ENCODE results near the gene TRMT61B. TPM values are rescaled to one million over a fixed set of nuclear protein-coding genes. Genes with fewer than 3 reads are reported as not detected.

Gene TRMT61B
- total and polyA plus RNA-seq, 2 experiments from 2014 or later, result 13.6 to 21.8 TPM

- no peaks in the 10 kb centered on the region for H3K79me2 ChIP-seq (ENCODE audit: insufficient read depth)
- DNase-seq, result peak; percentile 81
- H3K27me3 ChIP-seq (replicated peaks; ENCODE audit: insufficient read depth), result no peaks in the 10 kb centered on the region
- peak within 1 kb of the TSS; percentile 87 for H3K4me2 ChIP-seq (ENCODE audit: unreplicated experiment)
- H3K27ac ChIP-seq, result no peak within 1 kb of the TSS
- in situ Hi-C loops (cut with MboI), result no loop called here
- H3K9ac ChIP-seq, result peak within 1 kb of the TSS; percentile 65; the same call in 1 of the 2 replicates
- peak within 1 kb of the TSS; percentile 76 for H3K4me3 ChIP-seq
- peak within 1 kb of the TSS; percentile 81 for H2AFZ ChIP-seq
- TF ChIP-seq EZH2 (IDR thresholded peaks at IDR 0.05; ENCODE audit: insufficient read depth, poor library complexity, severe bottlenecking), result no peak
- no peak for TF ChIP-seq EZH2phosphoT487 (IDR thresholded peaks at IDR 0.05; ENCODE audit: insufficient read depth, low read depth)
- H3K4me1 ChIP-seq (ENCODE audit: insufficient read depth), result no peaks in the 10 kb centered on the region
- H3K36me3 ChIP-seq (ENCODE audit: low read depth), result peaks cover 15% of the 10 kb centered on the region; the same call in 1 of the 2 replicates
- no peaks in the 10 kb centered on the region for H4K20me1 ChIP-seq (ENCODE audit: insufficient read depth)
- 11 to 13% methylated on average over 65 to 68 of the region's 97 CpGs for WGBS, 2 experiments (ENCODE audit: low coverage in 1 of 2, low lambda C conversion rate in 2 of 2, missing lambda C conversion rate in 2 of 2)
- peaks cover 39% of the 10 kb centered on the region for H3F3A ChIP-seq (ENCODE audit: insufficient read depth)
- H3K9me3 ChIP-seq (ENCODE audit: low read depth), result no peaks in the 10 kb centered on the region
- H3K9me2 ChIP-seq (ENCODE audit: insufficient read depth), result no peaks in the 10 kb centered on the region
Measured at GRCh38 chr2:28810384-28811285, 59.5 kb downstream of the TRMT61B start, which contains the start of gene SPDYA. Gene SPDYA, plus strand, starts transcription at chr2:28810834. Its CDS starts 5,181 bp downstream, at chr2:28816015.

GRCh38 chr2:28809927-28810326 lies 60.2 kb downstream of the TRMT61B start:
- no peaks in the 10 kb centered on the region for H4K20me1 ChIP-seq (ENCODE audit: insufficient read depth)
- H3K4me3 ChIP-seq, result peak overlapping the region; percentile 76
- no peaks in the 10 kb centered on the region for H3K79me2 ChIP-seq (ENCODE audit: insufficient read depth)
- WGBS, 2 experiments (ENCODE audit: low coverage in 1 of 2, low lambda C conversion rate in 2 of 2, missing lambda C conversion rate in 2 of 2), result 76 to 77% methylated on average over 10 of the region's 10 CpGs
- peak overlapping the region; percentile 65; the same call in 1 of the 2 replicates for H3K9ac ChIP-seq
- H3K36me3 ChIP-seq (ENCODE audit: low read depth), result peaks cover 18% of the 10 kb centered on the region; the same call in 1 of the 2 replicates
- no peaks in the 10 kb centered on the region for H3K4me1 ChIP-seq (ENCODE audit: insufficient read depth)
- peak overlapping the region; percentile 81 for H2AFZ ChIP-seq
- no peaks in the 10 kb centered on the region for H3K9me2 ChIP-seq (ENCODE audit: insufficient read depth)
- H3K27me3 ChIP-seq (replicated peaks; ENCODE audit: insufficient read depth), result no peaks in the 10 kb centered on the region
- peaks cover 39% of the 10 kb centered on the region for H3F3A ChIP-seq (ENCODE audit: insufficient read depth)
- DNase-seq, result no peak
- H3K9me3 ChIP-seq (ENCODE audit: low read depth), result no peaks in the 10 kb centered on the region
- H3K27ac ChIP-seq, result no peak overlapping the region
- in situ Hi-C loops (cut with MboI), result no loop called here
- TF ChIP-seq EZH2 (IDR thresholded peaks at IDR 0.05; ENCODE audit: insufficient read depth, poor library complexity, severe bottlenecking), result no peak
- TF ChIP-seq EZH2phosphoT487 (IDR thresholded peaks at IDR 0.05; ENCODE audit: insufficient read depth, low read depth), result no peak
- peak overlapping the region; percentile 87 for H3K4me2 ChIP-seq (ENCODE audit: unreplicated experiment)

GRCh38 chr2:28802975-28803429 lies 67.1 kb downstream of the TRMT61B start:
- Histone ChIP-seq H3K4me3 (no peak overlapping the region), H3K27me3 (replicated peaks; ENCODE audit: insufficient read depth) (no peaks in the 10 kb centered on the region), H3F3A (ENCODE audit: insufficient read depth) (peaks cover 26% of the 10 kb centered on the region), H3K9ac (peak overlapping the region; percentile 41), H3K9me2 (ENCODE audit: insufficient read depth) (no peaks in the 10 kb centered on the region), H3K79me2 (ENCODE audit: insufficient read depth) (peaks cover 52% of the 10 kb centered on the region), H2AFZ (no peak overlapping the region), H3K9me3 (ENCODE audit: low read depth) (no peaks in the 10 kb centered on the region), H4K20me1 (ENCODE audit: insufficient read depth) (no peaks in the 10 kb centered on the region), H3K4me1 (ENCODE audit: insufficient read depth) (peaks cover 17% of the 10 kb centered on the region), H3K36me3 (ENCODE audit: low read depth) (peaks cover 46% of the 10 kb centered on the region), H3K27ac (peak overlapping the region; percentile 56), H3K4me2 (ENCODE audit: unreplicated experiment) (peak overlapping the region; percentile 23)
- in situ Hi-C loops (cut with MboI), result no loop called here
- no peak for TF ChIP-seq EZH2 (IDR thresholded peaks at IDR 0.05; ENCODE audit: insufficient read depth, poor library complexity, severe bottlenecking)
- TF ChIP-seq EZH2phosphoT487 (IDR thresholded peaks at IDR 0.05; ENCODE audit: insufficient read depth, low read depth), result no peak
- peak; percentile 48 for DNase-seq
- 68 to 74% methylated on average over 4 of the region's 4 CpGs for WGBS, 2 experiments (ENCODE audit: low coverage in 1 of 2, low lambda C conversion rate in 2 of 2, missing lambda C conversion rate in 2 of 2)

- TF ChIP-seq EZH2 (IDR thresholded peaks at IDR 0.05; ENCODE audit: insufficient read depth, poor library complexity, severe bottlenecking), result no peak
- TF ChIP-seq EZH2phosphoT487 (IDR thresholded peaks at IDR 0.05; ENCODE audit: insufficient read depth, low read depth), result no peak
- DNase-seq, result peak; percentile 63
Measured at GRCh38 chr2:28801726-28802125, 68.4 kb downstream of the TRMT61B start.

More at GRCh38 chr2:28801726-28802125, 68.4 kb downstream of the TRMT61B start:
- no peaks in the 10 kb centered on the region for H4K20me1 ChIP-seq (ENCODE audit: insufficient read depth)
- peaks cover 17% of the 10 kb centered on the region for H3K4me1 ChIP-seq (ENCODE audit: insufficient read depth)
- H3K4me2 ChIP-seq (ENCODE audit: unreplicated experiment), result no peak overlapping the region
- H3K27me3 ChIP-seq (replicated peaks; ENCODE audit: insufficient read depth), result no peaks in the 10 kb centered on the region
- in situ Hi-C loops (cut with MboI), result no loop called here
- H3K27ac ChIP-seq, result peak overlapping the region; percentile 56
- 84 to 90% methylated on average over 3 of the region's 3 CpGs for WGBS, 2 experiments (ENCODE audit: low coverage in 1 of 2, low lambda C conversion rate in 2 of 2, missing lambda C conversion rate in 2 of 2)
- H3F3A ChIP-seq (ENCODE audit: insufficient read depth), result peaks cover 22% of the 10 kb centered on the region
- H2AFZ ChIP-seq, result no peak overlapping the region
- peaks cover 56% of the 10 kb centered on the region for H3K36me3 ChIP-seq (ENCODE audit: low read depth)
- no peak overlapping the region for H3K4me3 ChIP-seq
- no peak overlapping the region for H3K9ac ChIP-seq
- H3K79me2 ChIP-seq (ENCODE audit: insufficient read depth), result peaks cover 64% of the 10 kb centered on the region
- H3K9me2 ChIP-seq (ENCODE audit: insufficient read depth), result no peaks in the 10 kb centered on the region
- no peaks in the 10 kb centered on the region for H3K9me3 ChIP-seq (ENCODE audit: low read depth)

Small RNA genes lying within 50 kb of the gene (small RNA-seq; reads per million reads assigned to genes)
- 32.2 reads per million, percentile 92 among the genes with 10 or more reads in this experiment for gene SNORD92 (ENCODE audit: low read depth, low replicate concordance)

Other genes starting within 250 kb of the TRMT61B start
- 119 and 127 TPM in 2 replicates for gene PPP1CB, start 118.5 kb downstream of the TRMT61B start, total RNA-seq (2014; rRNA removed; shearing (Covaris generic))
- 122 and 125 TPM in 2 replicates for gene PPP1CB, start 118.5 kb downstream of the TRMT61B start, polyA plus RNA-seq (2016; fragmentation: Nextera tagmentation; extraction: Ambion mirVana)
- gene SPDYA, start 59.5 kb downstream of the TRMT61B start, total RNA-seq (2014; rRNA removed; shearing (Covaris generic)), result not detected in 2 replicates
- gene SPDYA, start 59.5 kb downstream of the TRMT61B start, polyA plus RNA-seq (2016; fragmentation: Nextera tagmentation; extraction: Ambion mirVana), result 0.56 and 1.2 TPM in 2 replicates
- gene WDR43, start 24.4 kb upstream of the TRMT61B start, total RNA-seq (2014; rRNA removed; shearing (Covaris generic)), result 68.9 and 71.8 TPM in 2 replicates
- 28.5 and 31.3 TPM in 2 replicates for gene WDR43, start 24.4 kb upstream of the TRMT61B start, polyA plus RNA-seq (2016; fragmentation: Nextera tagmentation; extraction: Ambion mirVana)
- not detected in 2 replicates for gene TOGARAM2, start 111.0 kb upstream of the TRMT61B start, total RNA-seq (2014; rRNA removed; shearing (Covaris generic))
- 0.03 TPM in 1 of 2 replicates, not detected in the other for gene TOGARAM2, start 111.0 kb upstream of the TRMT61B start, polyA plus RNA-seq (2016; fragmentation: Nextera tagmentation; extraction: Ambion mirVana)
- gene PCARE, start 204.2 kb upstream of the TRMT61B start, total RNA-seq (2014; rRNA removed; shearing (Covaris generic)), result not detected in 2 replicates
- gene PCARE, start 204.2 kb upstream of the TRMT61B start, polyA plus RNA-seq (2016; fragmentation: Nextera tagmentation; extraction: Ambion mirVana), result not detected in 2 replicates
- gene CLIP4, start 245.1 kb upstream of the TRMT61B start, total RNA-seq (2014; rRNA removed; shearing (Covaris generic)), result 51.2 and 55.2 TPM in 2 replicates
- gene CLIP4, start 245.1 kb upstream of the TRMT61B start, polyA plus RNA-seq (2016; fragmentation: Nextera tagmentation; extraction: Ambion mirVana), result 33.3 and 35.3 TPM in 2 replicates

All from GM23248 (cell line).